Stimulated activated CD4-positive, alpha-beta T cell treated with anti-CD3 and anti-CD28 coated beads, Interleukin-2, amount 100 ng/mL, for 48 hours (primary cell): ENCODE measurements around the gene SCYL1.

ENCODE experiments used
- DNase-seq, 2 donors: peaks; one replicate each; pipeline ENCODE4 v3.0.0-alpha.2; 2020

The SCYL1 gene

DNA sequence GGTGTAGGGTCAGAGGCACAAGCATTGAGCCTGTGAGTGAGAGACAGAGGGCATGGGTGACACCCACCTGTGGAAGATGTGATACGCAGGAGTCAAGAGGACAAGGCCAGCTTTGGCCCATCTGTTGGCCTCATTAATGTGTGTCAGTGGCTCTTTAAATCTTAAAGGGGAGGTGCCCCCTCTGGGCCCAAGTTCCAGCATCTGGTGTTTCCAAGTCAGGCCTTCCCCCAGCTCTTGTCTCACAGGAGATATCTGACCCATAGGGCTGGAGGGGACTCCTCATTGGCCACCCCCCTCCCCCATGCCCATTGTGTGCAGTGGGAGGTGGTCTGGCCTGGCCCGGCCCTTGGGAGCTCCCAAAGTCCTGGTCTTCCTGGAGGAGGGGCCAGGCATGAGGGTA lies 61.8 kb downstream of the SCYL1 start:
- DNase-seq, result no peak
